Naive thymus-derived CD4-positive, alpha-beta T cell (primary cell): ENCODE data around the gene SUGCT. TPM values are rescaled to one million over a fixed set of nuclear protein-coding genes. Genes with fewer than 3 reads are reported as not detected.
"Not testable (repeated sequence)": the region's sequence is repeated elsewhere in the genome, so short reads cannot be mapped to it uniquely, and the experiment has no call there.

Experiments used
- ATAC-seq: fragments of 150-1000 bp; cut with Tn5 transposase; 2 replicates; pipeline ENCODE4 v1.10.0; 2021; ENCODE audit warnings: mild to moderate bottlenecking, moderate library complexity
- CTCF ChIA-PET: fragments of 350-600 bp; sonication (Branson Sonifier 250); formaldehyde crosslinking; loops from one replicate; lab custom pipeline; 2021; ENCODE audit warnings: antibody characterized with exemption; lab: Charles Lee
- POLR2A ChIA-PET: fragments of 350-600 bp; sonication (Branson Sonifier 250); formaldehyde crosslinking; loops from one replicate; lab custom pipeline; 2021; ENCODE audit warnings: antibody characterized with exemption, inconsistent platforms; lab: Charles Lee
- DNase-seq, 9 donors: peaks; one replicate each; pipeline versions ENCODE4 v3.0.0 to v3.0.0-alpha.2; 2020 to 2022; ENCODE audit warnings: mixed read lengths in 1 of 9
- H3K27ac ChIP-seq: one replicate; pipeline ENCODE4 v1.7.0; 2013; ENCODE audit warnings: mild to moderate bottlenecking, low read depth, low read length, moderate library complexity
- H3K27me3 ChIP-seq, 2 donors: one replicate each; pipeline ENCODE4 v1.7.0; 2013; ENCODE audit warnings: low read length in 2 of 2, mild to moderate bottlenecking in 2 of 2, moderate library complexity in 2 of 2; ENCODE audit not compliant: control insufficient read depth in 2 of 2, insufficient read depth in 2 of 2
- H3K36me3 ChIP-seq, 3 experiments: 1 replicate in 2 of 3; 2 replicates in 1 of 3; pipeline ENCODE4 v1.7.0; 2013; ENCODE audit warnings: low read length in 3 of 3, mild to moderate bottlenecking in 3 of 3, moderate library complexity in 1 of 3; ENCODE audit not compliant: insufficient read depth in 3 of 3, control insufficient read depth in 2 of 3
- H3K4me1 ChIP-seq, 2 donors: one replicate each; pipeline ENCODE4 v1.7.0; 2013; ENCODE audit warnings: low read length in 2 of 2, mild to moderate bottlenecking in 2 of 2, moderate library complexity in 1 of 2; ENCODE audit not compliant: control insufficient read depth in 2 of 2, insufficient read depth in 2 of 2
- H3K4me3 ChIP-seq: 2 replicates; pipeline ENCODE4 v1.7.0; 2013; ENCODE audit warnings: mild to moderate bottlenecking, low read length
- H3K9me3 ChIP-seq, 3 experiments: 1 replicate in 2 of 3; 2 replicates in 1 of 3; pipeline ENCODE4 v1.7.0; 2013; ENCODE audit warnings: low read length in 3 of 3; ENCODE audit not compliant: control insufficient read depth in 2 of 3
- H3K27ac Mint-ChIP-seq, 9 donors: one replicate each; pipeline ENCODE4 v1.8.0; 2020 to 2022; ENCODE audit warnings: mixed read lengths in 9 of 9, mild to moderate bottlenecking in 8 of 9, moderate library complexity in 5 of 9, inconsistent platforms in 2 of 9
- H3K27me3 Mint-ChIP-seq, 5 donors: one replicate each; pipeline ENCODE4 v1.8.0; 2021 to 2022; ENCODE audit warnings: mixed read lengths in 5 of 5, mild to moderate bottlenecking in 1 of 5
- H3K36me3 Mint-ChIP-seq, 5 donors: one replicate each; pipeline ENCODE4 v1.8.0; 2020 to 2022; ENCODE audit warnings: mixed read lengths in 5 of 5, mild to moderate bottlenecking in 3 of 5, inconsistent platforms in 1 of 5
- H3K4me1 Mint-ChIP-seq, 7 donors: one replicate each; pipeline ENCODE4 v1.8.0; 2020 to 2022; ENCODE audit warnings: mixed read lengths in 7 of 7, mild to moderate bottlenecking in 3 of 7, inconsistent platforms in 1 of 7
- H3K4me3 Mint-ChIP-seq, 10 donors: one replicate each; pipeline ENCODE4 v1.8.0; 2020 to 2022; ENCODE audit warnings: mild to moderate bottlenecking in 10 of 10, mixed read lengths in 10 of 10, moderate library complexity in 6 of 10, inconsistent platforms in 2 of 10
- H3K9me3 Mint-ChIP-seq, 11 donors: one replicate each; pipeline ENCODE4 v1.8.0; 2020 to 2022; ENCODE audit warnings: mixed read lengths in 11 of 11, mild to moderate bottlenecking in 4 of 11, inconsistent platforms in 1 of 11, moderate library complexity in 1 of 11
- intact Hi-C, 2 donors: fragments of 100-400 bp; cut with micrococcal nuclease; formaldehyde crosslinking; loops; one replicate each; pipeline ENCODE4 v1.15.1; 2023
- polyA plus RNA-seq, 2 donors: library from polyadenylated mRNA; unstranded; fragments of 300-500 nt; fragmentation: Illumina TruSeq; gene quantifications; one replicate each; pipeline ENCODE4 v1.2.3, GENCODE V29; 2021
- total RNA-seq, 6 experiments: library from RNA in 5 of 6; stranded (reverse) in 5 of 6; gene quantifications; 1 replicate in 5 of 6; 2 replicates in 1 of 6; pipeline ENCODE4 v1.2.3 and lab custom pipeline; 2021 to 2026

Gene SUGCT
- total and polyA plus RNA-seq, 7 experiments from 2014 or later, result 0.95 to 2.7 (median 2.2) TPM; not detected in 1

DNA sequence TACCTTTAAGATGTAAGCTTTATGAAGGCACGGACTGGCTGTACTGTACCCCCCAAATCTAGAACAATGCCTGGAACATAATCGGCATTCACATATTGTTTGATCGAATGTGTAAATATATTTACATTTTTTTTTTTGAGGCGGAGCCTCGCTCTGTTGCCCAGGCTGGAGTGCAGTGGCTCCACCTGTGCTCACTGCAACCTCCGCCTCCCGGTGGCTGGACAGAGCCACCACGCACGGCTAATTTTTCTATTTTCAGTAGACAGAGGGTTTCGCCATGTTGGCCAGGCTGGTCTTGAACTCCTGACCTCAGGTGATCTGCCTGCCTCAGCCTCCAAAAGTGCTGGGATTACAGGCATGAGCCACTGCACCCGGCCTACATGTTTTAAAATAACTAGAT is 118.6 kb downstream of the SUGCT start:
- POLR2A ChIA-PET, H3K27me3 Mint-ChIP-seq, H3K36me3 ChIP-seq, H3K4me3 Mint-ChIP-seq, H3K4me1 ChIP-seq, H3K4me1 Mint-ChIP-seq, H3K9me3 Mint-ChIP-seq, H3K27ac ChIP-seq, DNase-seq, ATAC-seq, H3K4me3 ChIP-seq, H3K27ac Mint-ChIP-seq, intact Hi-C loops, H3K27me3 ChIP-seq, H3K9me3 ChIP-seq: not testable (repeated sequence)
- H3K36me3 Mint-ChIP-seq, result peaks cover 0 to 12% (median 3%) of the 10 kb centered on the region in 5 donors
- CTCF ChIA-PET, result interaction anchor here (0.6 kb wide), 1 partner anchor 20 kb away, joined by 3 read pairs; no protein-coding TSS in a partner anchor

DNA sequence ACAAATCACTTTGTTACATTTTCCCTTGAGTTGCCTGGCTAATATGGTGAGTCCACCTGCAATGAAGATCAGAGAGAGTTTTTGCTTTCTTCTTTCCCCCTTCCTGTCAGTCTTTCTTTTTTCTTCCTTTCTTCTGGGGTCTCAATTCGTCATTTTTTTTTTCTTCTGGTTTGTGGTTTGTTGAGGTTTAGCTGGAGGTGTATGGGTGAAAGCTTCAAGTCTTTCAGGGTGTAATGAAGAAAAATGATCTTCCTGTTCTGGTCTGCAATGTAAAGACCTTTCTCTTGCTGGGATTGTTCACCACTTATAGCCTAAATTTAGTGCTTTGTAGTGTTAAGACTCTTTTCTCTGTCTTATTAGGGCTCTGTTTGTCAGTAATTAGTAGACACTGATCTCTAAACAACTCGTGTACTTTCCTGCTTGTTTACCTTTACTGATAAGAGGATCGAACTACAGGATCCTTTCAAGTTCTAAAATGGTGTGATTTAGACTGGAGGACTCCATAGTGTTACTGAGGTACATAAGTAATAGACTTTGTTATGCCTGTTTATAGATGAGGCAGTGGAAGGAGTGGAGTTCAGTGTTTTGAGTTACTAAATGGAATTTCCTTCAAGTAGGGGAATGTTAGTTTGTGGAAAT is 129.1 kb downstream of the SUGCT start:
- intact Hi-C loops, result no loop called here
- peaks cover 0 to 10% of the 10 kb centered on the region in 2 donors for H3K4me1 ChIP-seq
- no peak for DNase-seq
- no peak for ATAC-seq
- no peak overlapping the region for H3K27ac ChIP-seq
- no peak overlapping the region for H3K4me3 Mint-ChIP-seq
- peaks cover 1 to 19% (median 15%) of the 10 kb centered on the region in 7 donors for H3K4me1 Mint-ChIP-seq
- no peak overlapping the region for H3K4me3 ChIP-seq
- H3K27ac Mint-ChIP-seq, result peak overlapping the region in 2 of 9 donors; percentile 0 to 6
- no peaks in the 10 kb centered on the region for H3K27me3 ChIP-seq
- no peaks in the 10 kb centered on the region for H3K9me3 Mint-ChIP-seq
- CTCF ChIA-PET, result no interaction called here
- H3K9me3 ChIP-seq, result no peaks in the 10 kb centered on the region
- H3K27me3 Mint-ChIP-seq, result no peaks in the 10 kb centered on the region
- H3K36me3 ChIP-seq, result no peaks in the 10 kb centered on the region
- POLR2A ChIA-PET, result no interaction called here
- H3K36me3 Mint-ChIP-seq, result no peaks in the 10 kb centered on the region

DNA sequence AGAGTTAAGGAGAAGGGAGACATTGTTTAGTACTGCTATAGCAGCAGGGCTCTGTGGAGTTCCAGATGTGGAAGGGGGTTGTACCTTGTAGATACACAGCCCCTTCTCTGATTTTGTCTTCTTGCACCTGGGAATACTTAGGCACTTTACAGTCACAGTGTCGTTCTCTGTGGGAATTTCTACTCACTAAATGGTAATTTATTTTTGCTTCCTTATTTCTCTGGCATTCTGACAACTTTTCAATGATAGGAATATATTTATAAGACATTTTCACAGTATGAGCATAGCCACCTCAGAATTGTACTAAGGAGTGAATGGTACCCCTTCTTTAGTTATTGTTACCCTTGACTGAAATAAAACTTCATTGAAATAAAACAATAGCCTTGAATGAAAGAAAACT is 132.8 kb downstream of the SUGCT start:
- Histone ChIP-seq H3K4me3 (no peak overlapping the region), H3K9me3 (no peaks in the 10 kb centered on the region), H3K27ac (no peak overlapping the region), H3K36me3 (no peaks in the 10 kb centered on the region), H3K4me1 (peaks cover 0 to 10% of the 10 kb centered on the region in 2 donors), H3K27me3 (no peaks in the 10 kb centered on the region)
- DNase-seq, result no peak
- no peaks in the 10 kb centered on the region for H3K36me3 Mint-ChIP-seq
- no peak overlapping the region for H3K4me3 Mint-ChIP-seq
- intact Hi-C loops, result no loop called here
- H3K27ac Mint-ChIP-seq, result no peak overlapping the region
- H3K9me3 Mint-ChIP-seq, result no peaks in the 10 kb centered on the region
- no peak for ATAC-seq
- H3K27me3 Mint-ChIP-seq, result no peaks in the 10 kb centered on the region
- CTCF ChIA-PET, result no interaction called here
- POLR2A ChIA-PET, result no interaction called here
- peaks cover 1 to 19% (median 15%) of the 10 kb centered on the region in 7 donors for H3K4me1 Mint-ChIP-seq

DNA sequence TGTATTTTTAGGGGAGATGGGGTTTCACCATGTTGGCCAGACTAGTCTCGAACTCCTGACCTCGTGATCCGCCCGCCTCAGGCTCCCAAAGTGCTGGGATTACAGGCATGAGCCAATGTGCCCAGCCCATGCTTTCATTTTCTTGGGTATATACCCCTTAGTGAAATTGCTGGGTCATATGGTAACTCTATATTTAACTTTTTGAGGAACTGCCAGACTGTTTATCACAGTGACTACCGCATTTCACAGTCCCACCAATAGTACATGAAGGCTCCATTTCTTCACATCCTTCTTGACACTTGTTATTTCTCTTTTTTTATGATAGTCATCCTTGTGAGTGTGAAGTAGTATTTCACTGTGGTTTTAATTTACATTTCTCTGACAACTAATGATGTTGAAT is 134.0 kb downstream of the SUGCT start:
- H3K36me3 ChIP-seq, H3K9me3 ChIP-seq, H3K9me3 Mint-ChIP-seq, CTCF ChIA-PET, H3K27ac Mint-ChIP-seq, H3K36me3 Mint-ChIP-seq, intact Hi-C loops, POLR2A ChIA-PET, H3K4me1 ChIP-seq, H3K27me3 ChIP-seq, H3K4me3 ChIP-seq, H3K27me3 Mint-ChIP-seq, H3K27ac ChIP-seq, H3K4me3 Mint-ChIP-seq, DNase-seq: not testable (repeated sequence)
- ATAC-seq, result peak; percentile 91
- H3K4me1 Mint-ChIP-seq, result peaks cover under 1 to 11% (median 11%) of the 10 kb centered on the region in 7 donors

- POLR2A ChIA-PET, result no interaction called here
- Mint-ChIP-seq H3K9me3 (peaks cover 0 to 6% (median 2%) of the 10 kb centered on the region in 11 donors), H3K4me1 (peaks cover 0 to 1% (median 0%) of the 10 kb centered on the region in 7 donors), H3K27ac (no peak overlapping the region), H3K4me3 (no peak overlapping the region), H3K36me3 (peaks cover 0 to 10% (median 2%) of the 10 kb centered on the region in 5 donors), H3K27me3 (peaks cover 0 to 2% (median 0%) of the 10 kb centered on the region in 5 donors)
- no peak overlapping the region for H3K4me3 ChIP-seq
- CTCF ChIA-PET, result no interaction called here
- H3K9me3 ChIP-seq, result no peaks in the 10 kb centered on the region
- no peaks in the 10 kb centered on the region for H3K36me3 ChIP-seq
- H3K27ac ChIP-seq, result no peak overlapping the region
- H3K27me3 ChIP-seq, result no peaks in the 10 kb centered on the region
- H3K4me1 ChIP-seq, result no peaks in the 10 kb centered on the region
- no peak for ATAC-seq
- no peak for DNase-seq
- intact Hi-C loops, result no loop called here
These were observed 141.3 kb downstream of the SUGCT start for GRCh38 chr7:40276061-40276460.

DNA sequence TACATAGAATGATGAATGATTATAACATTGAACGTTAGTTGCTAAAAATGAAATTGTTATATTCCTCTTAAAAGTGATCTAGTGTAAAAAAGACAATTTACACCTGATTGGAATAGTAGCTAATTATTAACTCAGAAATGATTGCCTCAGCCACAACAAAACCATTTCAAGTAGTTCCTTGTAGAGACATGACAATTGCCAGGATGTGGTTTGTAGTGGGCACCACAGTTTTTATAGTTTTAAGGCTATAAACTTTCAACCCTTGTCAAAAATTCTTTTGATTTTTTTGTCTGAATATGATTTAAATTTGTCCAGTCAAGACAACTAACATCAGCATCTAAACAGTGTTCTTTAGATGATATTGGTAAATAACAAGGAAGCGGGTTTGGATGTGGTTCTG is 145.2 kb downstream of the SUGCT start:
- Mint-ChIP-seq H3K9me3 (peaks cover 0 to 7% (median 5%) of the 10 kb centered on the region in 11 donors), H3K4me3 (no peak overlapping the region), H3K4me1 (peaks cover 0 to 1% (median 0%) of the 10 kb centered on the region in 7 donors), H3K36me3 (peaks cover 0 to 12% (median 5%) of the 10 kb centered on the region in 5 donors), H3K27me3 (peaks cover 0 to 5% (median 0%) of the 10 kb centered on the region in 5 donors), H3K27ac (no peak overlapping the region)
- no peaks in the 10 kb centered on the region for H3K27me3 ChIP-seq
- no peaks in the 10 kb centered on the region for H3K9me3 ChIP-seq
- no peak overlapping the region for H3K4me3 ChIP-seq
- no peaks in the 10 kb centered on the region for H3K4me1 ChIP-seq
- intact Hi-C loops, result no loop called here
- H3K36me3 ChIP-seq, result no peaks in the 10 kb centered on the region
- ATAC-seq (no peak), DNase-seq (no peak)
- H3K27ac ChIP-seq, result no peak overlapping the region
- ChIA-PET CTCF (no interaction called here), POLR2A (no interaction called here)

DNA sequence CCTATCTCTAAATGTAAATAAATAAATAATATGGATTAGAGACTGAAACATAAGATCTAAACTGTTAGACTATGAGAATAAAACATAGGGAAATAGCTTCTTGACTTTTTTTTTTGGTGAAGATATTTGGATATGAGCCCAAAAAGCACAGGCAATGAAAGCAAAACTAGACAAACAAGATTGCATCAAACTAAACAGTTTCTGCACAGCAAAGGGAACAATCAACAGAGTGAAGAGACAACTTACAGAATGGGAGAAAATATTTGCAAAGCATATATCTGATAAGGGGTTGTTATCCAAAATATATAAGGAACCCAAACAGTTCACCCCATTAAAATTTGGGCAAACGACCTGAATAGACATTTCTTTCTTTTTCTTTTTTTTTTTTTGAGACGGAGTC is 148.1 kb downstream of the SUGCT start:
- peaks cover 0 to 1% (median 0%) of the 10 kb centered on the region in 7 donors for H3K4me1 Mint-ChIP-seq
- CTCF ChIA-PET, result no interaction called here
- H3K4me3 Mint-ChIP-seq, result no peak overlapping the region
- Histone ChIP-seq H3K36me3 (no peaks in the 10 kb centered on the region), H3K4me3 (no peak overlapping the region), H3K27me3 (no peaks in the 10 kb centered on the region), H3K4me1 (no peaks in the 10 kb centered on the region), H3K9me3 (no peaks in the 10 kb centered on the region), H3K27ac (no peak overlapping the region)
- ATAC-seq (no peak), DNase-seq (no peak)
- H3K27me3 Mint-ChIP-seq, result peaks cover 0 to 5% (median 0%) of the 10 kb centered on the region in 5 donors
- H3K9me3 Mint-ChIP-seq, result peaks cover 0 to 7% (median 4%) of the 10 kb centered on the region in 11 donors
- H3K27ac Mint-ChIP-seq, result no peak overlapping the region
- H3K36me3 Mint-ChIP-seq, result peaks cover 0 to 10% (median 5%) of the 10 kb centered on the region in 5 donors
- POLR2A ChIA-PET, result no interaction called here
- intact Hi-C loops, result no loop called here
